ENCODE data around the gene CMSS1. TPM values are rescaled to one million over a fixed set of nuclear protein-coding genes. Genes with fewer than 3 reads are reported as not detected.

CMSS1 gene
- total and polyA plus RNA-seq, 2 of the 13 experiments (the other 11 are each of a cell fraction or from before 2014, with no cell fraction given), result 6.4 to 48.7 TPM

DNA sequence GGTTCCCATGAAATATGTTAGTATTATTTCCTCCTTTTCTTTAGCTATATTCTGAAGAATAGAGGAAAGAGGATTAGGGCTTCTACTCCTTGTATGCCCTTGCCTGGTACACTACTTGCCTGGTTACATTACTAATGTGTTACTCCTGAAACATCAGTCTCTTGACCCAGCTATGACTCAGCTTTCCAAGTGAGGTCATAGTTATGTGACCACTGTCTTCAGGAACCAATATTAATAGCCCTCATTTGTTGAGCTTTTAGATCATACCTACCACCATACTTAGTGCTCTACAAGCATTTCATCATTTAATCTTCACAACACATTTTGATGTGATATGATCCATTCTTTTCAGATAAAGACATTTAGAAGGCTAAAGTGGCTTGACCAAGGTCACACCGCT is 60.3 kb downstream of the CMSS1 start (continued):
- TF ChIP-seq, protein P1, sequence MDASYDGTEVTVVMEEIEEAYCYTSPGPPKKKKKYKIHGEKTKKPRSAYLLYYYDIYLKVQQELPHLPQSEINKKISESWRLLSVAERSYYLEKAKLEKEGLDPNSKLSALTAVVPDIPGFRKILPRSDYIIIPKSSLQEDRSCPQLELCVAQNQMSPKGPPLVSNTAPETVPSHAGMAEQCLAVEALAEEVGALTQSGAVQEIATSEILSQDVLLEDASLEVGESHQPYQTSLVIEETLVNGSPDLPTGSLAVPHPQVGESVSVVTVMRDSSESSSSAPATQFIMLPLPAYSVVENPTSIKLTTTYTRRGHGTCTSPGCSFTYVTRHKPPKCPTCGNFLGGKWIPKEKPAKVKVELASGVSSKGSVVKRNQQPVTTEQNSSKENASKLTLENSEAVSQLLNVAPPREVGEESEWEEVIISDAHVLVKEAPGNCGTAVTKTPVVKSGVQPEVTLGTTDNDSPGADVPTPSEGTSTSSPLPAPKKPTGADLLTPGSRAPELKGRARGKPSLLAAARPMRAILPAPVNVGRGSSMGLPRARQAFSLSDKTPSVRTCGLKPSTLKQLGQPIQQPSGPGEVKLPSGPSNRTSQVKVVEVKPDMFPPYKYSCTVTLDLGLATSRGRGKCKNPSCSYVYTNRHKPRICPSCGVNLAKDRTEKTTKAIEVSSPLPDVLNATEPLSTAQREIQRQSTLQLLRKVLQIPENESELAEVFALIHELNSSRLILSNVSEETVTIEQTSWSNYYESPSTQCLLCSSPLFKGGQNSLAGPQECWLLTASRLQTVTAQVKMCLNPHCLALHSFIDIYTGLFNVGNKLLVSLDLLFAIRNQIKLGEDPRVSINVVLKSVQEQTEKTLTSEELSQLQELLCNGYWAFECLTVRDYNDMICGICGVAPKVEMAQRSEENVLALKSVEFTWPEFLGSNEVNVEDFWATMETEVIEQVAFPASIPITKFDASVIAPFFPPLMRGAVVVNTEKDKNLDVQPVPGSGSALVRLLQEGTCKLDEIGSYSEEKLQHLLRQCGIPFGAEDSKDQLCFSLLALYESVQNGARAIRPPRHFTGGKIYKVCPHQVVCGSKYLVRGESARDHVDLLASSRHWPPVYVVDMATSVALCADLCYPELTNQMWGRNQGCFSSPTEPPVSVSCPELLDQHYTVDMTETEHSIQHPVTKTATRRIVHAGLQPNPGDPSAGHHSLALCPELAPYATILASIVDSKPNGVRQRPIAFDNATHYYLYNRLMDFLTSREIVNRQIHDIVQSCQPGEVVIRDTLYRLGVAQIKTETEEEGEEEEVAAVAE (CRISPR knock-in tag; IDR thresholded peaks at IDR 0.05; ENCODE audit: borderline replicate concordance), result peak; percentile 82
- TF ChIP-seq, protein P2, sequence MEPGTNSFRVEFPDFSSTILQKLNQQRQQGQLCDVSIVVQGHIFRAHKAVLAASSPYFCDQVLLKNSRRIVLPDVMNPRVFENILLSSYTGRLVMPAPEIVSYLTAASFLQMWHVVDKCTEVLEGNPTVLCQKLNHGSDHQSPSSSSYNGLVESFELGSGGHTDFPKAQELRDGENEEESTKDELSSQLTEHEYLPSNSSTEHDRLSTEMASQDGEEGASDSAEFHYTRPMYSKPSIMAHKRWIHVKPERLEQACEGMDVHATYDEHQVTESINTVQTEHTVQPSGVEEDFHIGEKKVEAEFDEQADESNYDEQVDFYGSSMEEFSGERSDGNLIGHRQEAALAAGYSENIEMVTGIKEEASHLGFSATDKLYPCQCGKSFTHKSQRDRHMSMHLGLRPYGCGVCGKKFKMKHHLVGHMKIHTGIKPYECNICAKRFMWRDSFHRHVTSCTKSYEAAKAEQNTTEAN (CRISPR knock-in tag; conservative IDR thresholded peaks at IDR 0.05), result no peak

DNA sequence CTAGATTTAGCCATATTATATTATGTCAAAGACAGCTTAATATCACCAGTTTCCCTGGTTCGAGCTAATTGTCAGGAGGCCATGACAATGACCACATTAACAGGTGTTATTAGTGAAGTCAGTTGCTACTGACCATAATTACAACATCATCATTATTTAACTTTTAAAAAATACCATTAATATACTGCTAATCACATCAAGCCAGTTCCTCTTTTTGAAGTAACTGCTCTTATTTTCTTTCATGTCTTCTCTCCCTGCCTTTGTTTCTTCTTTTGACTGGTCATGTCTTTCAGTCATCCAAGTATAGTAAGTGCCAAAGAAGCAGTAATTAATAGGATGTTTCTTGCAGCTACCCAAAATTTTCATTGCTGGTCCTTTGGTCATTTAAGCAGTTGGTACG is 61.6 kb downstream of the CMSS1 start:
- Histone ChIP-seq H3K36me3 (replicated peaks in 1 of 2; ENCODE audit: control insufficient read depth in 1 of 2, insufficient read depth in 2 of 2, low read length in 2 of 2) (no peaks in the 10 kb centered on the region), H3K27me3 (ENCODE audit: control insufficient read depth in 1 of 2, insufficient read depth in 2 of 2, low read length in 2 of 2) (no peaks in the 10 kb centered on the region; a peak in 1 of 5 replicates), H3K9me3 (ENCODE audit: low read length) (no peaks in the 10 kb centered on the region), H3K4me2 (ENCODE audit: low read depth, low read length) (no peak overlapping the region), H3K4me3 (replicated peaks in 1 of 3; ENCODE audit: insufficient read depth in 1 of 3, low read depth in 2 of 3, low read length in 3 of 3) (no peak overlapping the region), H4K20me1 (ENCODE audit: insufficient read depth, low read length) (no peaks in the 10 kb centered on the region; the same call in 1 of the 2 replicates), H3K27ac (ENCODE audit: extremely low read length, insufficient read depth, low read length) (no peak overlapping the region), H3K79me2 (ENCODE audit: insufficient read depth, low read length) (peaks cover 26% of the 10 kb centered on the region), H3K9ac (ENCODE audit: insufficient read depth, low read depth, low read length) (no peak overlapping the region), H3K4me1 (ENCODE audit: insufficient read depth, low read length) (peaks cover 57% of the 10 kb centered on the region), H2AFZ (ENCODE audit: low read length) (no peak overlapping the region)
- ATAC-seq, result no peak
- DNase-seq (ENCODE audit: low spot score), result no peak
- no TSS peak for BruUV-seq (replicated peaks)
- FAIRE-seq, result no peak
- in situ Hi-C loops (cut with HindIII; ENCODE audit: extremely low pct_ligation_motif_present, low pct_unique_long_range_greater_than_20kb), result loop anchor here (10.0 kb wide), 1 partner anchor 166 kb away; no protein-coding TSS in a partner anchor
- 95% methylated on average over 2 of the region's 2 CpGs for WGBS (ENCODE audit: low lambda C conversion rate)
- ChIA-PET POLR2A (interaction anchor here (1.4 kb wide), 1 partner anchor 22 kb away, joined by 4 read pairs; no protein-coding TSS in a partner anchor), CTCF (ENCODE audit: low intra/inter-chr PET ratio, low total read pairs) (no interaction called here)
- intact Hi-C loops (cut with micrococcal nuclease; ENCODE audit: unreplicated experiment), result loop anchor here (5.0 kb wide), 1 partner anchor 183 kb away; no protein-coding TSS in a partner anchor
- TF ChIP-seq MEIS2 (CRISPR knock-in tag; IDR thresholded peaks at IDR 0.05) (no peak), HNF4G (IDR thresholded peaks at IDR 0.05; ENCODE audit: borderline replicate concordance, low read depth, low read length) (no peak), HNF4G (CRISPR knock-in tag; IDR thresholded peaks at IDR 0.05; ENCODE audit: borderline replicate concordance, low read depth) (no peak)

Data from HepG2 (cell line).